Liver (tissue), 9 donors: ENCODE results near the gene ZNF22. TPM values are rescaled to one million over a fixed set of nuclear protein-coding genes. Genes with fewer than 3 reads are reported as not detected.

Experiments used
- DNase-seq: peaks from one replicate; pipeline ENCODE4 v3.0.0-alpha.2; 2017; ENCODE audit warnings: low spot score
- H3K27ac ChIP-seq, 2 donors: one replicate each; pipeline ENCODE4 v1.7.0; 2013; ENCODE audit warnings: inconsistent platforms in 2 of 2, low read length in 2 of 2, control low read depth in 1 of 2, low read depth in 1 of 2, mild to moderate bottlenecking in 1 of 2
- H3K27me3 ChIP-seq, 4 donors: one replicate each; pipeline versions ENCODE4 v1.6.1 to v1.7.0; 2013; ENCODE audit warnings: low read length in 3 of 4, inconsistent platforms in 1 of 4, mild to moderate bottlenecking in 1 of 4, moderate library complexity in 1 of 4; ENCODE audit not compliant: control insufficient read depth in 4 of 4, insufficient read depth in 4 of 4
- H3K36me3 ChIP-seq, 4 donors: one replicate each; pipeline versions ENCODE4 v1.6.1 to v1.7.0; 2013; ENCODE audit warnings: low read length in 3 of 4, mild to moderate bottlenecking in 3 of 4, low read depth in 1 of 4, moderate library complexity in 1 of 4; ENCODE audit not compliant: control insufficient read depth in 4 of 4, insufficient read depth in 3 of 4
- H3K4me1 ChIP-seq, 4 donors: one replicate each; pipeline versions ENCODE4 v1.6.1 to v1.7.0; 2013; ENCODE audit warnings: low read length in 3 of 4, mild to moderate bottlenecking in 3 of 4, moderate library complexity in 1 of 4; ENCODE audit not compliant: control insufficient read depth in 4 of 4, insufficient read depth in 4 of 4
- H3K4me3 ChIP-seq, 3 donors: one replicate each; pipeline versions ENCODE4 v1.6.1 to v1.7.0; 2013; ENCODE audit warnings: low read length in 3 of 3, control low read depth in 1 of 3, low read depth in 1 of 3, mild to moderate bottlenecking in 1 of 3
- H3K9ac ChIP-seq, 2 donors: one replicate each; pipeline ENCODE4 v1.7.0; 2013; ENCODE audit warnings: low read length in 2 of 2, mild to moderate bottlenecking in 2 of 2, moderate library complexity in 2 of 2, control low read depth in 1 of 2, low read depth in 1 of 2
- H3K9me3 ChIP-seq, 4 donors: one replicate each; pipeline versions ENCODE4 v1.6.1 to v1.7.0; 2013; ENCODE audit warnings: low read length in 3 of 4; ENCODE audit not compliant: control insufficient read depth in 4 of 4
- ATF3 ChIP-seq: IDR thresholded peaks from 2 replicates; pipeline ENCODE4 v1.6.1; 2016; ENCODE audit warnings: antibody characterized with exemption
- CTCF ChIP-seq: fragments of 150-350 bp; IDR thresholded peaks from 2 replicates; pipeline ENCODE4 v1.5.1; 2017; ENCODE audit warnings: improper control_type of control experiment, low read depth, low read length; ENCODE audit not compliant: missing input control
- EGR1 ChIP-seq, 2 donors: IDR thresholded peaks; 2 replicates each; pipeline ENCODE4 v1.6.1; 2016 to 2018; ENCODE audit warnings: antibody characterized with exemption in 2 of 2, low read depth in 2 of 2
- FOXA1 ChIP-seq: IDR thresholded peaks from 2 replicates; pipeline ENCODE4 v1.6.1; 2016; ENCODE audit warnings: antibody characterized with exemption
- FOXA2 ChIP-seq: IDR thresholded peaks from 2 replicates; pipeline ENCODE4 v1.6.1; 2016; ENCODE audit warnings: antibody characterized with exemption
- GABPA ChIP-seq, 2 donors: IDR thresholded peaks in 1 of 2; conservative IDR thresholded peaks in 1 of 2; 2 replicates each; pipeline ENCODE4 v1.6.1; 2016; ENCODE audit warnings: antibody characterized with exemption in 2 of 2, mild to moderate bottlenecking in 1 of 2, moderate library complexity in 1 of 2
- HNF4A ChIP-seq, 2 donors: conservative IDR thresholded peaks; 2 replicates each; pipeline ENCODE4 v1.6.1; 2016; ENCODE audit warnings: antibody characterized with exemption in 2 of 2, mild to moderate bottlenecking in 2 of 2
- HNF4G ChIP-seq: IDR thresholded peaks from 2 replicates; pipeline ENCODE4 v1.6.1; 2016; ENCODE audit warnings: antibody characterized with exemption
- JUND ChIP-seq, 2 donors: IDR thresholded peaks; 2 replicates each; pipeline ENCODE4 v1.6.1; 2016; ENCODE audit warnings: antibody characterized with exemption in 2 of 2
- NR2F2 ChIP-seq: IDR thresholded peaks from 2 replicates; pipeline ENCODE4 v1.6.1; 2016; ENCODE audit warnings: antibody characterized with exemption
- RAD21 ChIP-seq, 2 donors: IDR thresholded peaks; 2 replicates each; pipeline ENCODE4 v1.6.1; 2016; ENCODE audit warnings: antibody characterized with exemption in 2 of 2, mild to moderate bottlenecking in 2 of 2
- REST ChIP-seq: IDR thresholded peaks from 2 replicates; pipeline ENCODE4 v1.6.1; 2016; ENCODE audit warnings: antibody characterized with exemption, mild to moderate bottlenecking
- RXRA ChIP-seq, 2 donors: IDR thresholded peaks; 2 replicates each; pipeline ENCODE4 v1.6.1; 2017 to 2018; ENCODE audit warnings: antibody characterized with exemption in 2 of 2, mild to moderate bottlenecking in 1 of 2
- SP1 ChIP-seq: IDR thresholded peaks from 2 replicates; pipeline ENCODE4 v1.6.1; 2018; ENCODE audit warnings: antibody characterized with exemption, mild to moderate bottlenecking
- TAF1 ChIP-seq: conservative IDR thresholded peaks from 2 replicates; pipeline ENCODE4 v1.6.1; 2016; ENCODE audit warnings: antibody characterized with exemption, mild to moderate bottlenecking
- YY1 ChIP-seq: IDR thresholded peaks from 2 replicates; pipeline ENCODE4 v1.6.1; 2016; ENCODE audit warnings: antibody characterized with exemption, mild to moderate bottlenecking
- WGBS: extraction: QIAGEN DNeasy Blood & Tissue Kit; methylation state at CpG from one replicate; pipeline ENCODE4 v1.1.7; 2013; 5-methylcytosine and 5-hydroxymethylcytosine counted together
- polyA plus RNA-seq, 2 donors: library from polyadenylated mRNA; stranded (reverse) in 1 of 2; unstranded in 1 of 2; fragments of 200-250 nt in 1 of 2; fragments of >200 nt in 1 of 2; fragmentation: Nextera tagmentation in 1 of 2; extraction: Ambion mirVana in 1 of 2; gene quantifications; one replicate each; pipeline versions ENCODE4 v1.2.1 to v1.2.3, GENCODE V29; 2013 to 2015
- total RNA-seq, 2 donors: library from RNA; depleted of rRNA; stranded (reverse); fragments of >200 nt; gene quantifications; one replicate each; pipeline ENCODE4 v1.2.3, GENCODE V29; 2014
- TF ChIP-seq, protein P1 (sequence below): IDR thresholded peaks from 2 replicates; pipeline ENCODE4 v1.6.1; 2016; ENCODE audit warnings: antibody characterized with exemption
- TF ChIP-seq, protein P2 (sequence below): IDR thresholded peaks from 2 replicates; pipeline ENCODE4 v1.6.1; 2016; ENCODE audit warnings: antibody characterized with exemption
- donor health status: healthy.
- donor health status: healthy.
- donor health status: healthy.
- donor health status: healthy.
- donor health status: healthy.

The ZNF22 gene
- total and polyA plus RNA-seq, 4 donors = 10.3 to 22.6 (median 20.3) TPM

- no peak for DNase-seq
- H3K27me3 ChIP-seq = no peaks in the 10 kb centered on the region
- H3K27ac ChIP-seq = peak overlapping the region; percentile 42 to 64
- no peaks in the 10 kb centered on the region for H3K36me3 ChIP-seq
- no peak for TF ChIP-seq RAD21 (IDR thresholded peaks at IDR 0.05)
- TF ChIP-seq SP1 = no peak
- H3K9me3 ChIP-seq = no peaks in the 10 kb centered on the region
- H3K4me1 ChIP-seq = peaks cover 32 to 48% (median 38%) of the 10 kb centered on the region in 4 donors
- no peak overlapping the region for H3K4me3 ChIP-seq
- H3K9ac ChIP-seq = no peak overlapping the region
- 80% methylated on average over 14 of the region's 14 CpGs for WGBS
Observed at GRCh38 chr10:44989597-44990301, 11.0 kb upstream of the ZNF22 start.

DNA sequence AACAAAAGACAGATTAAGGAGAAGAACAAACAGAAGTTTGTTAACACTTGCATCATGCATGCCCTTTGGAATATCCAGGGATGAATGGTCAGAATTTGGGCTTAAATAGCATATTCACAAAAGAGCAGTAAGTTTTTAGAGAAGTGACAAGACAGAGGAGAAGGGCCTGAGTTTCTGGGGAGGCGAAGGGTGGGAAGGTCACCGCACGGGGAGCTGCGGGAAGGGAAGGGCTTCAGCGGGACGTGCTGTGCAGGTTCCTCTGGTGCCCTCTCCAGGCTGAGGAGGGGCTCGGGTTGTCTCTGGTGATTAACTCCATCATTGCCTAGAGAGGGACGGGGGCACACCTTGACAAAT is 10.4 kb upstream of the ZNF22 start:
- 24% methylated on average over 8 of the region's 8 CpGs for WGBS
- no peaks in the 10 kb centered on the region for H3K27me3 ChIP-seq
- H3K27ac ChIP-seq = peak overlapping the region; percentile 42 to 64
- H3K9ac ChIP-seq = no peak overlapping the region
- H3K4me3 ChIP-seq = no peak overlapping the region
- DNase-seq = no peak
- peak in 1 of 2 donors; percentile 26 for TF ChIP-seq RAD21 (IDR thresholded peaks at IDR 0.05)
- TF ChIP-seq YY1 = peak; percentile 76
- peak; percentile 87 to 90 for TF ChIP-seq HNF4A (conservative IDR thresholded peaks at IDR 0.05)
- TF ChIP-seq NR2F2 = no peak
- no peak for TF ChIP-seq EGR1 (IDR thresholded peaks at IDR 0.05; ENCODE audit: low read depth in 2 of 2)
- peak; percentile 90 for TF ChIP-seq ATF3
- TF ChIP-seq, protein P1, sequence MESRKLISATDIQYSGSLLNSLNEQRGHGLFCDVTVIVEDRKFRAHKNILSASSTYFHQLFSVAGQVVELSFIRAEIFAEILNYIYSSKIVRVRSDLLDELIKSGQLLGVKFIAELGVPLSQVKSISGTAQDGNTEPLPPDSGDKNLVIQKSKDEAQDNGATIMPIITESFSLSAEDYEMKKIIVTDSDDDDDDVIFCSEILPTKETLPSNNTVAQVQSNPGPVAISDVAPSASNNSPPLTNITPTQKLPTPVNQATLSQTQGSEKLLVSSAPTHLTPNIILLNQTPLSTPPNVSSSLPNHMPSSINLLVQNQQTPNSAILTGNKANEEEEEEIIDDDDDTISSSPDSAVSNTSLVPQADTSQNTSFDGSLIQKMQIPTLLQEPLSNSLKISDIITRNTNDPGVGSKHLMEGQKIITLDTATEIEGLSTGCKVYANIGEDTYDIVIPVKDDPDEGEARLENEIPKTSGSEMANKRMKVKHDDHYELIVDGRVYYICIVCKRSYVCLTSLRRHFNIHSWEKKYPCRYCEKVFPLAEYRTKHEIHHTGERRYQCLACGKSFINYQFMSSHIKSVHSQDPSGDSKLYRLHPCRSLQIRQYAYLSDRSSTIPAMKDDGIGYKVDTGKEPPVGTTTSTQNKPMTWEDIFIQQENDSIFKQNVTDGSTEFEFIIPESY = peak; percentile 26
- TF ChIP-seq, protein P2, sequence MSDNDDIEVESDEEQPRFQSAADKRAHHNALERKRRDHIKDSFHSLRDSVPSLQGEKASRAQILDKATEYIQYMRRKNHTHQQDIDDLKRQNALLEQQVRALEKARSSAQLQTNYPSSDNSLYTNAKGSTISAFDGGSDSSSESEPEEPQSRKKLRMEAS = no peak
- TF ChIP-seq FOXA1 = no peak
- no peak for TF ChIP-seq TAF1
- TF ChIP-seq JUND (IDR thresholded peaks at IDR 0.05) = peak in 1 of 2 donors; percentile 59
- no peak for TF ChIP-seq CTCF
- TF ChIP-seq RXRA (IDR thresholded peaks at IDR 0.05) = peak; percentile 66 to 84
- TF ChIP-seq SP1 = peak; percentile 83
- TF ChIP-seq GABPA (IDR thresholded peaks at IDR 0.05 in 1 of 2, conservative IDR thresholded peaks at IDR 0.05 in 1 of 2) = no peak
- peak; percentile 37 for TF ChIP-seq FOXA2
- peak; percentile 52 for TF ChIP-seq REST
- peak; percentile 35 for TF ChIP-seq HNF4G
- peaks cover 37 to 53% (median 42%) of the 10 kb centered on the region in 4 donors for H3K4me1 ChIP-seq
- H3K9me3 ChIP-seq = no peaks in the 10 kb centered on the region
- H3K36me3 ChIP-seq = no peaks in the 10 kb centered on the region
